ENCODE measurements around the gene RSL1D1.

The RSL1D1 gene

DNA sequence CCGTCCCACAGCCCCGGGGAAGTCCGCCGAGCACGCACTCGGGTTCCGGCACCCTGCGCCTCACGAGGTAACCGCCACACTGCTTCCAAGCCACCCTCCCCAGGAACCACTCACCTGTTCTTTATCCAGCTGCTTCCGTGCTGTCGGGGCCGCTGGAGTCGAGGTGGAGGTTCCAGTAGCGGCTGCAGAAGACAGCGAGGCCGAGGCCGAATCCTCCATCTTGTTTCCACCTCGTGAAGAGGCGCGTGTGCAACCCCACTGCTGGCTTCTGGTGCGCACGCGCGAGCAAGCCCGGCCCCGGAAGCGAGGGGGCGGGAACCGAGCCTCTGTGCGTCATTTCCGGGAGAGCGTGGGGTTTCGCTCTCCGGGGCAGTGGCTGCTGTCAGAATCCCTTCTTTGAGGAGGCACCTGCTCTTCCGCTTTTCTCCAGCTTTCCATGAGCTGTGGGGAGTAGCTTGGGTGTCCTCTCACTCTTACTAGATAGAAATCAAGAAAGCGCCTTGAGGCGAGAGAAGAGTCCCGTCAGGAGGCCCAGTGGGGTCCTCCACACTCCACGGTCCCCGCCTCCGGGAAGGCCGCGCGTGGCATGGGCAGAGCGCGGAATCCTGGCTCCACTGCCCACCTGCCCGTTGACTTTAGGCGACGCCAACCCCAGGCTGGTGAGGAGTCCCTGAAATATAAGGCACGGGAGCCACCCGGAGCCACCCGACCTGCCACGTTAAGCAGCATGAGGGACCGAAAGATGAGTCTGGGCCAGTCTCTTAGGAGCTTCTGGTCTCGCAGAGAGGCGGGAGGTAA is at the start of gene RSL1D1:
TSS of gene RSL1D1 (minus strand) at position 249 of the 798 bp plus-strand sequence. CDS start at position 219, 30 bp downstream.
- DNase-seq = peak; percentile 90

DNA sequence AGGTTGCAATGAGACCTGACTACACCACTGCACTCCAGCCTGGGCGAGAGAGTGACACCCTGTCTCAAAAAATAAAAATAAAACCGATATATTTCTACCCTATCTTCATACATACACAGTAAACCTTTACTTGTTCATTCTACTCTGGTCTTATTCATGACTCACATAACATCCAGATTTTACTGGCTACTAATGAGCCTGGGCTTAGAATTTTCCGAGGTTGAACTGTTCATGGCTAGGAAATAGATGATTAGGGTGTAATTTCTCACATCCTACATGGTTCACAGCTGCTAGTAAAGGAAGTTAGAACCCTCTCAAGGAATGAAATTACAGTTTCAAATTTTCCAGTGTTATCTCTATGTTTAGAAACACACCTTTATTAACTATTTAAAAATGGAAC is 49.7 kb upstream of the RSL1D1 start:
- DNase-seq = no peak

DNA sequence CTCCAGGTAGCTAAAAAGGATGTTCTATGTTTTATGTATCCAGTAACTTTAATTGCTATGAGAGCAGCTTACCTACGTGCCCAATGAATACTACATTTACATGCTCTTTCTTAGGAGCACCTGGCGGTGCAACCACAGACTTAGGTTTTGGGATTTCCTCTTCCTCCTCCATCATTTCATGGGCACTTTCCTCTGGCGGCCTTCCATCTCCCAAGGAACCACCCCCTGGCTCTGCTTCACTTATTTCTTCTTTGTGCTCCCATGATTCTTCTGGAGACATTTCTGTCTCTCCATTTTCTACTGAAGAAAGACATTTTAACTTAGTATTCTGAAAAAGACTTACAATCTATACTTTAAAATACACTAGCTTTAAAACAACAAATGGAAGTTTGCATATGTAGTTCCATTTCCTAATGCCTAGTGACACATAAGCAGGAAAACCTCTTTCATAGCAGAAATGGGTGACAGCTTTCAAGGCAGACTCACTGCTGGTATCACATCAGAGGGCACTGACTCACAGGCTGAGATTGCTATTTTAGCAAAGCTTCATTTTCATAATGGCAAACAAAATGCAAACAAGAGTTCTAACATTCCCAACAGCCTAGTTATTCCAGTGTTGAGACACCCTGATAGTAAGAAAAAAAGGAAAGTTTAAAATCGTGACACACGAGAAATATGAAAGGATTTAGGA is 45.3 kb upstream of the RSL1D1 start:
- DNase-seq = no peak

DNA sequence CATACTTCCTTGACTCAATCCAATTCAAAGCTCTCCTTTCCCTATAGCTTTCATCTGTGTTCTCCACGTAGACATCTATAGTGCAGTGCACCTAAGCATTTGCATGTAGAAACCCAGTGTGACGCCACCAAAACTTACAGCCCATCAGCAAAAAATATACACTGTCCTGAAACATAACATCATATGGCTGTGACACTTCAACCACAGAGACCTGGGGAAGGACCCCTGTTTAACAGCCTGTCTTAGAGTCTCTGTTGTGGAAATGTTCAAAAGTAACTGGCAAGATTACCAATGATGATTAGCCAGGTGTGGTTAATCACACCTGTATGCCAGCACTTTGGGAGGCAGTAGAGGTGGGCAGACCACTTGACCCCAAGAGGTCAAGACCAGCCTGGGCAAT is 42.2 kb upstream of the RSL1D1 start:
- DNase-seq = no peak

DNA sequence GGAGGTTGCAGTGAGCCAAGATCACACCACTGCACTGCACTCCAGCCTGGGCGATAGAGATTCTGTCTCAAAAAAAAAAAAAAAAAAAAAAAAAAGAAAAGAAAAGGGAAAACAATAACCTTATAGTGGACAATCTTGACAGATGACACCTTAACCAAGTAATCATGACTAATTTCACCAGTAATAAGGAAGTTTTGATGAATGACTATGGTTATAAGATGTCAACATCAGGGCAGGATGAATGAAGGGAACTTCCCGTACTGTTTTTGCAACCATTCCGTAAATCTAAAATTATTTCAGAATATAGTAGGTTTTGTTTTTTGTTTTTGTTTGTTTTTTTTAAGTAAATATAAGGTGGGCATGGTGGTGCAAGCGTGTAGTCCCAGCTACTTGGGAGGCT is 41.4 kb upstream of the RSL1D1 start:
- DNase-seq = no peak

DNA sequence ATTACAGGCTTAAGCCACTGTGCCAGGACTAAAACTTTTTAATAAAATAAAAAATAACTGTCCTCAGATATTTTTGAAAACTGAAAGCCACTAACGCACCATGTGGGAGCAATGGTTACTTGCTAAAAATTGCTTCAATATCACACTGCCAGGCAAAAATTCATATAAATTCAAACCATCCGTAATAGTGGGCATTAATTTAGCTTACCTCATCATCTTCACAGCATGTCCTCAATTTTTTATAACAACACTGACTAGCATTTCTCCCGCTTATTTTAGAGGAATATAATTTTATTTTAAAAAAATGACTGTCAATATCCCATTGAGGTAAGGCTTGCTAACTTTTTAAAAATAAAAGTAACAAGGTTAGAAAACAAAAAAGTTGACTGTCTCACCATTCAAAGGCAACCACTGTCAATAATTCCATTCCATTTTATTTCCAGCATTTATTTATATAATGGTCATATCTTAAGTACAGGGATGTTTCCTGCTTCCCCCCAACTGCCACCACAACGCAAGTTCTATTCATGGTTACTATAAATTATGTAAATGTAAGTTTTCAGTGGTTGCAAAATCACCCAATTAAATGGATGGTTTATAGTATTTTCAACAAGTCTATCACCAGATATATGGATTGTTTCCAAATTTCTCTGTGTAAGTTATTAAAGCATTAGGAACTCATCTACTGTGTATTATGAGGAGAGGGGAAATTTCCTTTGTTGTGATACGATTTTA is 39.1 kb upstream of the RSL1D1 start:
- DNase-seq = no peak

DNA sequence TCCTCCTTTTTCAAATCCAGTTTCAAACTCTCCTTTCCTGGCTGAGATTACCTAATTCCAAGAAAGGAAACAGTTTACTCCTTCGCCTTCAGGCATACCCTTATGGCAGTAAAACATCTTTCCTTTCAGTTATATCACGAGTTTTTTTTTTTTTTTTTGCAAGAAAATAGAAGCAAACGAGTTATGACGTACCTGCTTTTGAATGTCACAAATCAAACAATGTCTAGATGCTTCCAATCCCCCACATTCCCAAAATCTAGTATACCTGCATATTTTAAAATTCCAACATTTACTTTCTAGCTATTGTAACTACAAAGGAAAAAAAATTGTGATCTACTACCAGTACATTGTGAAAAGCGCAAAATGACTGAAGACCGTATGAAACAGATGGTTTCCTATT is 35.5 kb upstream of the RSL1D1 start:
- no peak for DNase-seq

DNA sequence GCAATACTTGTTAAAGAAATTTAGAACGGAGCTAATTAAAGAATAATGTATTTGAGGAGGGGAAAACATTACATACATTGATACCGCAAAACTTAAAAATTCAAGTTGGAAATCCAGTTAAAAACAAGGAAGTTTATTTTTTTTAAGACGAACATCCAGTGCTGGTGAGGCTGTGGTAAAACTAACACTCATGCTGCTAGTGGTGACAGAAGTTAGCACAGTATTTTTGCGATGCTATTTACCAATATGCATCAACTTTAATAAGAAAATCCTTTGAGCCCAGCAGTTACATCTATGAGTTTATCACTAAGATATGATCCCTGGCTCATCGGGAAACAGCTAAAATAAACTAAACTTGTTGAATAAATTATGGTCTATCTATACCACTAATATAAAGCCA is 32.7 kb upstream of the RSL1D1 start:
- DNase-seq = no peak

DNA sequence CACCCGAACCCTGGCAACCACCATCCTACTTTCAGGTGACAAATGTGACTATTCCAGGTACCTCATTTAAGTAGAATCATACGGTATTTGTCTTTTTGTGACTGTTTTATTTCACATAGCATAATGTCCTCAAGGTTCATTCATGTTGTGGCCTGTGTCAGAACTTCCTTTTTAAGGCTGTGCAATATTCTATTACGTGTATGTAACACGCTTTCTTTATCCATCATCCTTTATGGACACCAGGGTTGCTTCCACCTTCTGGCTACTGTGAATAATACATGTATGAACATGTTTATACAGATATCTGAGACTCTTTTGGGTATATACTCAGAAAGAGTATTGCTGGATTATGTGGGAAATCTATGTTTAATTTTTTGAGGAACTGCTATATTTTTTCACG is 28.7 kb upstream of the RSL1D1 start:
- DNase-seq = no peak

DNA sequence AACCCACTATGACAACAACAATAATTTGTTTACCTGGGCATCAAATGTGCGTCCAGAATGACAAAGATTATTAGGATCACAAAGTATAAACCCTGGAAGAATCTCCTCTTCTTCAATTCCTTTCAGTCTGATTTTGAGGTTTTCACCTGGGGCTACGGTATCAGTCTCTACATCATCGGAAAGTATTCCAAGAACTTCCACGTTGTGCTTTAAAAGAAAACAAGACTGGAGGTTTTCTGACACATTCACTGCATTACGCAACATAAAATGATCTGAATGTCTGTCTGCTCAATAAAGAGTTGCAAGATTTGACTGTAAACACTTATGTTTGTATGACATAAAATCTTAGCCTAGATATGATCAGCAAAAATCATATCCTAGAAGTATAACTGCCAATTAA is 26.0 kb upstream of the RSL1D1 start:
- no peak for DNase-seq

DNA sequence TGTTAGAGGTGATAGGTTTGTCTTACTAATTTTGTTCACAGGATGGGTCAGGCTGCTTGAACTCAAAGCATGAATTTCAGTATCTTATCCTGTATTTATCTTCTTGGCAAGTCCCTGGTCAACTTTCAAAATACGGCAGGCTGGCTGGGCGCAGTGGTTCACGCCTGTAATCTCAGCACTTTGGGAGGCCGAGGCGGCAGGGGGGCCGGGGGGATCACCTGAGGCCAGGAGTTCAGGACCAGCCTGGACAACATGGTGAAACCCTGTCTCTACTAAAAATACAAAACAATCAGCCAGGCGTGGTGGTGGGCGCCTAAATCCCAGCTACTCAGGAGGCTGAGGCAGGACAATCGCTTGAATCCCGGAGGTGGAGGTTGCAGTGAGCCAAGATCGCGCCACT is 25.0 kb upstream of the RSL1D1 start:
- DNase-seq = no peak

DNA sequence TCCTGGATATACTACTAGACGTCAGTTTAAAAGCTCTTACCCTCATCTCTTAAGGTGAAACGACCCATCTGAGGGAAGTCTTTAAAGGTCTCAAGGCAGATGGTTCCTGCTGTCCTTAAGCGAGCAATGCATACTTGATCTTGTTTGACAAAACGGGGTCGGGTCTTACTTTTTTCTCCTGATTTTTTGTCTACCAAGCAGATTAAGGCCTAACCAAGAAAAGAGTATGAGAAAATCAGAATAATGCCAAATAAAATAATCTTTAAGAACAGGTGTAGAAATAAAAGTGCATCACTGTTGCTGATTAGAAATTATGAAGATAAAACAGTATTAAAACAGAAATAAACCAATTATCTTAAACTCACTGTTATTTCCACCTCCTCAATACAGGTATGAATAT is 24.4 kb upstream of the RSL1D1 start:
- no peak for DNase-seq

DNA sequence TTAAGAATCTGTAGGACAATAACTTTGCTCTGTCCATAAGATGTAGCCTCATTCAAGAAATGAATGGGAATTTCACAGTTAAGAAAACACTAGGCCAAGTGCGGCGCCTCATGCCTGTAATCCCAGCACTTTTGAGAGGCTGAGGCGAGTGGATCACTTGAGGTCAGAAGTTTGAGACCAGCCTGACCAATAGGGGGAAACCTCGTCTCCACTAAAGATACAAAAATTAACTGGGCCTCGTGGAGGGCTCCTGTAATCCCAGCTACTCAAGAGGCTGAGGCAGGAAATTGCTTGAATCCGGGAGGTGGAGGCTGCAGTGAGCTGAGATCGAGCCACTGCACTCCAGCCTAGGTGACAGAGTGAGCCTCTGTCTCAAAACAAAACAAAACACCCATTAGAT is 19.9 kb upstream of the RSL1D1 start:
- no peak for DNase-seq

DNA sequence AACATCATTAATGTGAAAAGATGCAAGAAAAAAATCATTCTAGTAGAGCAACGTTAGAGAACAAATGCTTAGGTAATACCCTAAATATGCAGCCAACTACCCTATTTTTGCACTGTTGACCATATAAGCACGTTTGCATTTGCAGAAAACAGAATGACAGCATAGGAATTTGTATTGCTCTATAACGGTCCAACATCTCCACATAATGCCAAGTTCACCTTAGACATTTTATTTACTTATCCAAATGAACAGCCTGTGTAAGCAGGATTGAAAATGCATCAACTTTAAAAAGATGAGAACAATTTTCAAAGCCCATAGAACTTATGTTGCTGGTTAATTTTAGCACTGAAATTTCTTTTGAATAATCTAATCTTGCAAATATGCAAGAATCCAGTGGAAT is 19.1 kb upstream of the RSL1D1 start:
- DNase-seq = no peak

DNA sequence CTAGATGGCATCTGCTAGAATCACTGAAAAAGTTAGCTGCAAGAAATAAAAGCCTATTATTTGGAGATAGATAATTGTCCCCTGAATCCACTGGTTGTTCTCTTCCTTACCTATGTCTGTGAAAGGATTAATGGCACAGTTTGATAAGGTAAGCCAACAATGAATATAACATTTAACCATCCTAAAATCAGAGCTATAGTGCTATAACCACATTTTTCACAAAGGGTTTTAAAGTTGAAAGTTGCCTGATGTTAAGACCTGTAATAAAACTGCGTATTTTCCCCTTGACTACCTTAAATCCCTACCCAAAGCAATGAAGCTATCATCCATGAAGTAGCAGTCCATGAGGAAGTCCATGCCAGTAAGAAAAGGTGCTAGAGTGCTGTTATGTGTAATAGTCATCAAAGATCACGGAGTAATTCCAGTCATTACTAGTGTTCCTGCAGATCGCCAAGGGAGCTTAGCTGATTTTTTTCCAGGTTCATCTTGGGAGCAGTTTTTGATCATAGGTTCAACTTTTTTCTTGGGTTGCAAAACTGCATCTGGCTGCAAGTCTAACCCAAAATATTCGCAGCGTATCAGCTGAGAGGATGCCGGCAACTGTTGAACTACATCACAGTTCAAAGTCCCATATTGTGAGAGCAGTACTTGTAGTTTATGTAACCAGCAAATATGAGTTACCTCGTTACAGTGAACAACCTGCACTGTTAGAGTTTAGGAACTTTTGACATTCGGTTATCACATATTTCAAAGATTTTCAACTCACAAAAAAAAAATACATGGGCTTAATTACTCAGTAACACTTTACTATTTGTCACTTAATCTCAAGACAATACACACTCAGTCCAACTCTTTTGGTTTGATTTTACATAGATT is 18.2 kb upstream of the RSL1D1 start:
- no peak for DNase-seq

DNA sequence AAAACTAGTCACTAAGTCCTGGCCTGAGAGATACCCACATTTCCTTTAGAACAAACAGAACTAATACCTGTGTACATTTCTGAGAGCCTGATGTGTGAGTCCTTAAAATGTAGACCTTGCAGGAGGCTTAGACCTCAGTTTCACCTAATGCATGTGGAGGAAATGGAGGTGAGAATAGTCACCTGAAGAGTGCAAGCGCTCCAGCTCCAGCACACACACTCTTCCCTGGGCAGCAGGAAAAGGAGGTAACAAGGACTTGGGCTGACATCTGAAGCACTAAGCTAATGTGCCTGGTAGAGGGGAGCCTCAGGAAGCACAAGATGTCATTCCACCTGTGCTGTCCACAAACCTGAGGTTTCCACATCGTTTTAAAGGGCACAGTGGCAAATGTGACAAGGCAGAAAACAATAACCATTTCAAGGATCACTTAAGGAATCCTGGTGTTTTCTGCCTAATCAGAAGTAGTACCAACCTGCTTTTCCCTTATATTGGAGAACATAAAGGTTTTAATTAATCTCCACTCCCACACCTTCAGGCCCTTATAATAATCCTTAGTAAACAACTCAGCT is 17.2 kb upstream of the RSL1D1 start:
- no peak for DNase-seq

DNA sequence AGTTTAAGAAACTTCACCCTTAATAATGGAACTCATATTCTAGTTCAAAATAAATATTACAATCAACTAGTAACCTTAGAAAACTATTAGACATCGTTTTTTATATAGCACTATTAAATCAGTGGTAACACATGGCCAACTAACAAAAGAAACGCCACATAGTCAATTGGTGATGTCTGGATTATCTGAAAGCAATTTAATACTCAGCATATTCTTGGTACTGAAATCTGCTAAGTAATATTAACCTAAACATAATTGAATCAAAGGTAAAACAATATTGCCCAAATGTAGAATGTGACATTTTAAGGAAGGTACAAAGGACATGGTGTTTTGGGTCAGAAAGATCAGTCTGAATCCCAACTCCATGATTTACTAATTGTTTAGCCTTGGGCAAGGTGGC is 11.1 kb upstream of the RSL1D1 start:
- no peak for DNase-seq

DNA sequence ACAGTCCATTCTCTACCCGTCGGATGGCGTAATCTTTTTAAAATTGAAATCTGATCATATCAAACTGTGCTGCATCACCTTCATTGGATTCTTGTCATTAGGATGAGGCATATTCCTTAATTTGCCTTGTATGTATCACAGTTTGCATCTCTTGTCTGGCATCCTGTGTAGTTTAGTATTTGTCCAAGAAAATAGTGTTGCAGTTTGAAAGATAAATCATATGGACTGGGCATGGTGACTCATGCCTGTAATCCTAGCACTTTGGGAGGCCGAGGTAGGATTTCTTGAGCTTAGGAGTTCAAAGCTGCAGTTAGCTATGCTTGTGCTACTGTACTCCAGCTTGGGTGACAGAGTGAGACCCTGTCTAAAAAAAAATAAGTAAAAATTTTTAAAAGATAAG is 5.8 kb upstream of the RSL1D1 start:
- no peak for DNase-seq

DNA sequence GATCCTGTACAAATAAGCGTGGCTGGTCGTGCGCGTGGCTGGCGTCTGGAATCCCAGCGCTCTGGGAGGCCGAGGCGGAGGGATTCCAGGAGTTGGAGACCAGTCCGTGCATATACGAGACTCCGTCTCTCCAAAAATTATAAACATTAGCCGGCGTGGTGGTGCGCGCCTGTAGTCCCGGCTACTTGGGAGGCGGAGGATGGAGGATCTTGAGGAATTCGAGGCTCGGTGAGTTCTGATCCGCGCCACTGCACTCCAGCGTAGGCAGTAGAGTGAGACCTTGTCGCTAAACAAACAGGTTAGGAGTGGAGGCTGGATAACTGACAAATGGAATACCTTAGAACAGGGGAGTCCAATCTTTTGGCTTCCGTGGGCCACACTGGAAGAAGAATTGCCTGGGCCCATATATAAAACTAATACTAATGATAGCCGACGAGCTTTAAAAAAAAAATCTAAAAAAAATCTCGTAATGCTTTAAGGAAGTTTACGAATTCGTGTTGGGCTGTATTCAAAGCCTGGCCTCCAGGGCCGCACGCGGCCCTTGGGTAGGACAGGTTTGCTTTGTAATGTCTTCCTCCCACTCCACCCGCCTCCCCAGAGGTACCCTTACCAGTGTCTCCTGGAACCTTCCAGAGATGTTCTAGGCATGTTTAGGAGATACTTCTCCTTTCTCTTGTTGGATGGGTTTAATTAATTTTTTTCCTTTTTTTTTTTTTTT is 909 bp upstream of the RSL1D1 start:
- DNase-seq = no peak

DNA sequence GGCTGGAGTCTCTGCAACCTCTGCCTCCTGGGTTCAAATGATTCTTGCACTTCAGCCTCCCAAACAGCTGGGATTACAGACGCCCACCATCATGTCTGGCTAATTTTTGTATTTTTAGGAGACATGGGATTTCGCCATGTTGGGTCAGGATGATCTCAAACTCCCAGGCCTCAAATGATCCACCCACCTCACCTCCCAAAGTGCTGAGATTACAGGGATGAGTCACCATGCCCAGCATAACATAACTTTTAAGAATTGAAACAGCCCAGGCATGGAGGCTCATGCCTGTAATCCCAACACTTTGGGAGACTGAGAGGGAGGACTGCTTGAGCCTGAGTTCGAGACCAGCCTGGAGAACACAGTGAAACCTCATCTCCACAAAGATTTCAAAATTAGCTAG is 2.5 kb downstream of the RSL1D1 start:
- no peak for DNase-seq

DNA sequence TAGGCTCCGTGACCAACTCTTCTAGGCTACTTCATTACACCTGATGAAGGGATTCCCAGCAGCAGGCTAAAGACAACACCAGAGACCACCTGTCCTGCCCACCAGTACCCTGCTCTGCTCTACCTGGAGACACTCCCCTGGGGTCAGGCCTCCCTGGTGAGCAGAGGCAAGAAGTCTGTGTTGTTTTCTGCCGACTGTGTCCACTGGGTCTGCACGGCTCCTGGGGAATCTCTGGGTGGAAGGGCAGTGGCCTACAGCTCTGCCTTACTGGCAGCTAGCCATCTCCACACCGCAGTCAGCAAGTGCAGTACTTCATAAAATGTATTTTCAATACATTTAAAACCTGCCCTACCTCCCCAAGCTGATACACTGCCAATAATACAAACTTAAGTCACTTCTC is 6.8 kb downstream of the RSL1D1 start:
- DNase-seq = no peak

DNA sequence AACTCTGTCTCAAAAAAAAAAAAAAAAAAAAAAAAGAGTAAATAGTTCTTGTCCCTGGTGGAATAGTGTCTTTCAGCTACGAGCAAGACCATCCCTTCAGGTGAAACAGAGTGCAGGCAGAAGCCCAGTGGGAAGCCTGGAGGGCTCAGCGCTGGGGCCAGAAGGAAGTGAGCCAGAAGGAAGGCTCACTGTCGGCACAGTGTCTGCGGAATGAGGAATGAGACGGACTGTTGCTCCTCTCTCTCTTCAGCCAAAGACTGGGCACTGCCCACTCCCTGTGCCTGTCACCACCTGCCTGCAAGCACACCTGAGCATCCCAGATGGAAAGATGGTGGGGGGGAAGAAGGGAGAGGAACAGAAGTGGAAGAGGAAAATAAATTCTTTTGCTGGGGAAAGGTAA is 7.5 kb downstream of the RSL1D1 start:
- no peak for DNase-seq
